ENCODE data around the gene ZNF248.

DNA sequence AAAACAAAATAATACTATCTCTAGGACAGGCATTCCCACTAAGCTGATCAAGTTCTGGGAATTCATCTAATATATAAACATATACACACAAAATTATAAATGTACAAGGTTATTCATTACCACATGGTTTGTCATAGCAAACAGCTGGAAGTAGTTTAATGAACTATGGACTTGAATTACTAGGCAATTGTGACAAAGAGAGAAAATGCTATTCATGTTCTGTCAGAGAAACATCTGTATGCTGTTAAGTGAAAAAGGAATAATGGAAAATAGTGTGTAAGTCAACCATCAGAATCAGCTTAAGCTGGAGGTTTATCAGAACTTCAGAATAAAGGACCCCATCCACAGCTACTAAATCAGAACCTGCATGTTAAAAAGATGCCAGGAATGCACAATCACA lies 2.8 kb downstream of the ZNF248 start:
- TF ChIP-seq CTCF (IDR thresholded peaks at IDR 0.05) (no peak), EZH2 (IDR thresholded peaks at IDR 0.05; ENCODE audit: borderline replicate concordance, insufficient read depth, low read depth, low read length, poor library complexity, severe bottlenecking) (no peak)

Measured in B cell (primary cell).